HFFc6 (cell line): ENCODE results near the gene PRKD2. TPM values are rescaled to one million over a fixed set of nuclear protein-coding genes. Genes with fewer than 3 reads are reported as not detected.

ENCODE experiments used
- DNase-seq: peaks from one replicate; pipeline ENCODE4 v3.0.0-alpha.2; 2018
- H3K27ac Mint-ChIP-seq: 2 replicates; pipeline ENCODE4 v1.8.0; 2020; ENCODE audit warnings: mild to moderate bottlenecking, mixed read lengths
- H3K27me3 Mint-ChIP-seq: 2 replicates; pipeline ENCODE4 v1.8.0; 2021; ENCODE audit warnings: mild to moderate bottlenecking, moderate library complexity, mixed read lengths; ENCODE audit not compliant: insufficient read depth
- H3K36me3 Mint-ChIP-seq: 2 replicates; pipeline ENCODE4 v1.8.0; 2021; ENCODE audit warnings: low read depth, mixed read lengths
- H3K4me1 Mint-ChIP-seq: 2 replicates; pipeline ENCODE4 v1.8.0; 2020; ENCODE audit warnings: low read depth, mixed read lengths
- H3K4me3 Mint-ChIP-seq: 2 replicates; pipeline ENCODE4 v1.8.0; 2020; ENCODE audit warnings: mild to moderate bottlenecking, moderate library complexity, mixed read lengths
- H3K9me3 Mint-ChIP-seq: 2 replicates; pipeline ENCODE4 v1.8.0; 2020; ENCODE audit warnings: mild to moderate bottlenecking, mixed read lengths
- CTCF ChIP-seq: fragments of 200-600 bp; sonication (generic); IDR thresholded peaks from 2 replicates; pipeline ENCODE4 v1.5.0; 2021; ENCODE audit warnings: antibody characterized with exemption, mild to moderate bottlenecking
- total RNA-seq, 6 experiments: library from RNA; stranded (reverse); fragmentation: NEBNext Ultra II Directional; extraction: Animal tissue kit (Norgen Biotek cat#: 25700); gene quantifications; 2 replicates in 1 of 6; 3 replicates in 5 of 6; pipeline ENCODE4 v1.2.3, GENCODE V29; 2021

Gene PRKD2
- total RNA-seq, 6 experiments from 2014 or later, result 35.3 to 42.2 (median 38.4) TPM

DNA sequence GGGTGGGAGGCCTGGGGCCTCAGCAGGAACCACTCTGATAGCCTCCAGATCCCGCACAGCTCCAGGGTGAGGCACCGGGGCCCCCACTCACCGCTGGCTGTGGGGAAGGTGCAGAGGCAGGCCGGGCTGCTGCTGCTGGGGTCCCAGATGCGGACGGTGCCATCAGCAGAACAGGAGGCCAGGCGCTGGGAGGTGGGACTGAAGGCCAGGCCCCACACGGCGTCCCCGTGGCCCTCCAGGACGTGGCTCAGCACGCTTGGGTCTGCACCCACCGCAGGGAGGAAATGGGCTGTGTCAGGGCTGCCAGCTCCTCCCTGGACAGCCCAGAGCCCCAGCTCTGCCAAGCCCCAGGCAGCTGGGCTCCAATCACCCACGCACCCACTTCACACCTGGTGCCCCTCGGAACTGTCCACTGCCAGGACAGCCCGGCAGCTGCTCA, 6.1 kb upstream of the PRKD2 start:
- no peaks in the 10 kb centered on the region; the same call in 1 of the 2 replicates for H3K27me3 Mint-ChIP-seq
- DNase-seq, result no peak
- 0 out of 2 replicates have a peak, but pooled peaks cover 5% of the 10 kb centered on the region for H3K36me3 Mint-ChIP-seq
- H3K27ac Mint-ChIP-seq, result no peak overlapping the region
- H3K4me3 Mint-ChIP-seq, result no peak overlapping the region
- no peaks in the 10 kb centered on the region for H3K9me3 Mint-ChIP-seq
- TF ChIP-seq CTCF, result no peak
- peaks cover 1% of the 10 kb centered on the region for H3K4me1 Mint-ChIP-seq

GRCh38 chr19:46722421-46723022, 5.6 kb upstream of the PRKD2 start:
- 0 out of 2 replicates have a peak, but pooled peaks cover 5% of the 10 kb centered on the region for H3K36me3 Mint-ChIP-seq
- H3K27me3 Mint-ChIP-seq, result no peaks in the 10 kb centered on the region; the same call in 1 of the 2 replicates
- H3K27ac Mint-ChIP-seq, result no peak overlapping the region
- DNase-seq, result no peak
- TF ChIP-seq CTCF, result no peak
- no peaks in the 10 kb centered on the region for H3K9me3 Mint-ChIP-seq
- peaks cover 6% of the 10 kb centered on the region for H3K4me1 Mint-ChIP-seq
- no peak overlapping the region for H3K4me3 Mint-ChIP-seq

DNA sequence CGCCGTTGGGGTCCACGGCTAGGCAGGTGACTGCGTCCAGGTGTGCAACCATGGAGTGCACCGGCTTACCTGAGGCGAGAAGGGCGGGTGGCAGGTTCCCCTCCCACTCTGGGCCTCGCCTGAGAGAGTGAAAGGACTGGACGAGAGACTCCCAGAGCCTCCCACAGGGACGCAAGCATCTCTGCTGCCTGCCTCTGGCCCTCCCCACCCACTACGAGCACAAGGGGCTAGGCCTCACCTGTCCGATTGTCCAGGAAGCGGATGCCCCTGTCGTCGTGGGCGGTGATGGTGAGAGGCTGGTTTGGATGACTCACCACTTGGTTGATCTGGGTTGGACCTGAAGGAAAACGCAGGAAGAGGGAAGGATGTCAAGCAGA, 5.1 kb upstream of the PRKD2 start:
- peaks cover 8% of the 10 kb centered on the region for H3K4me1 Mint-ChIP-seq
- DNase-seq, result no peak
- no peak overlapping the region for H3K27ac Mint-ChIP-seq
- H3K4me3 Mint-ChIP-seq, result no peak overlapping the region
- no peaks in the 10 kb centered on the region; the same call in 1 of the 2 replicates for H3K27me3 Mint-ChIP-seq
- H3K9me3 Mint-ChIP-seq, result no peaks in the 10 kb centered on the region
- TF ChIP-seq CTCF, result no peak
- H3K36me3 Mint-ChIP-seq, result 0 out of 2 replicates have a peak, but pooled peaks cover 5% of the 10 kb centered on the region

DNA sequence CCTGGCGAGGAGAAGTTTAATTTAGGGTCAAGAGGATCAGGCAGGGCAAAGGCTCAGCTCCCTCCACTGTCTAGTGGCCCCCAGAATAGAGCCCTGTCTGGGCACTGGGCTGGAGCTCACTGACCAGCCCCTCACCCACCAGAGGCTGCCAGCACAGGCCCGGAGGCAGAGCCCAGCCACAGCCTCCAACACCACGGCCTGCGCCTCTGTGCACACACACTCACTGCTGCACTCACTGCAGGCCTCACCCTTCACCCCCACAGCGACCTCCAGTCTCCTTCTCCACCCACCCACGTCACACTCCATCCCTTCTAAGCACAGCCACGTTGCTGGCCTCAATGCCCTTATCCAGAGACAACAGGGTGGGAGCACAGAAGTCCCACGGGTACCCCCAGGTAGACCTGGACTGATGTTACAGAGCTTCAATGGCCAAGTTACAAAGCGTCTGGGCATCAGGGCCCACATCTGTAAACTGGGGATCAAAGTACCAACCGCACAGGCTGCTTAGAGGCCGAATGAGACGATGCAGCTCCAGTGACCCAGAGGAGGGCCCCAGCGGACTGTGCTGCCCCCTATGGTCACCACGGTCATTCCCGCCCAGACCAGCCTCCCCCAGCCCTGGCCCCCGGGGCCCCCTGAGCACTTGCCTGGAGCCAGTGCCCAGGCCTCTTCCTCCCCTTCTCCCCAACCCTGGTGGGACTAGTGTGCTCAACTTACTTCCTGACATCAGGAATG, 4.5 kb upstream of the PRKD2 start:
- Mint-ChIP-seq H3K27me3 (no peaks in the 10 kb centered on the region; the same call in 1 of the 2 replicates), H3K4me3 (no peak overlapping the region), H3K9me3 (no peaks in the 10 kb centered on the region), H3K4me1 (peaks cover 8% of the 10 kb centered on the region), H3K27ac (no peak overlapping the region), H3K36me3 (0 out of 2 replicates have a peak, but pooled peaks cover 5% of the 10 kb centered on the region)
- no peak for DNase-seq
- TF ChIP-seq CTCF, result peak; percentile 43

- no peak overlapping the region for H3K4me3 Mint-ChIP-seq
- no peak overlapping the region for H3K27ac Mint-ChIP-seq
- H3K9me3 Mint-ChIP-seq, result no peaks in the 10 kb centered on the region
- no peak for DNase-seq
- H3K36me3 Mint-ChIP-seq, result 0 out of 2 replicates have a peak, but pooled peaks cover 5% of the 10 kb centered on the region
- TF ChIP-seq CTCF, result no peak
- peaks cover 2% of the 10 kb centered on the region; the same call in 1 of the 2 replicates for H3K27me3 Mint-ChIP-seq
- H3K4me1 Mint-ChIP-seq, result peaks cover 9% of the 10 kb centered on the region
Observed at GRCh38 chr19:46720503-46721239, 3.8 kb upstream of the PRKD2 start.
